ENCODE results near the gene NSF.
"Not testable (repeated sequence)": the region's sequence is repeated elsewhere in the genome, so short reads cannot be mapped to it uniquely, and the experiment has no call there.

Gene NSF

GRCh38 chr17:46756081-46756735 lies 165.7 kb downstream of the NSF start:
- ChIA-PET POLR2A (ENCODE audit: low non-redundant PET) (no interaction called here), CTCF (no interaction called here)
- H3K27ac ChIP-seq, result no peak overlapping the region
- TF ChIP-seq CTCF (conservative IDR thresholded peaks at IDR 0.05; ENCODE audit: low read depth), result no peak
- DNase-seq (ENCODE audit: low spot score), result no peak

GRCh38 chr17:46756861-46757260 lies 166.4 kb downstream of the NSF start:
- no peak for DNase-seq (ENCODE audit: low spot score)
- H3K27ac ChIP-seq, result no peak overlapping the region
- TF ChIP-seq CTCF (conservative IDR thresholded peaks at IDR 0.05; ENCODE audit: low read depth), result no peak
- POLR2A ChIA-PET (ENCODE audit: low non-redundant PET), result no interaction called here
- CTCF ChIA-PET, result no interaction called here

- DNase-seq (ENCODE audit: low spot score); CTCF ChIA-PET; H3K27ac ChIP-seq: not testable (repeated sequence)
- POLR2A ChIA-PET (ENCODE audit: low non-redundant PET), result interaction anchor here (0.7 kb wide), 1 partner anchor 1151 kb away, joined by 3 read pairs; no protein-coding TSS in a partner anchor
Observed at GRCh38 chr17:46757588-46757987, 167.1 kb downstream of the NSF start.

GRCh38 chr17:46758614-46759013 lies 168.1 kb downstream of the NSF start:
- CTCF ChIA-PET, result no interaction called here
- H3K27ac ChIP-seq, result peak overlapping the region; percentile 51
- DNase-seq (ENCODE audit: low spot score), result no peak
- POLR2A ChIA-PET (ENCODE audit: low non-redundant PET), result no interaction called here
- TF ChIP-seq CTCF (conservative IDR thresholded peaks at IDR 0.05; ENCODE audit: low read depth), result no peak

GRCh38 chr17:46759141-46759540 lies 168.7 kb downstream of the NSF start:
- peak overlapping the region; percentile 51 for H3K27ac ChIP-seq
- POLR2A ChIA-PET (ENCODE audit: low non-redundant PET), result no interaction called here
- DNase-seq (ENCODE audit: low spot score), result no peak
- CTCF ChIA-PET, result no interaction called here
- TF ChIP-seq CTCF (conservative IDR thresholded peaks at IDR 0.05; ENCODE audit: low read depth), result no peak

- CTCF ChIA-PET, result interaction anchor here (0.7 kb wide), 1 partner anchor 10 kb away, joined by 3 read pairs; no protein-coding TSS in a partner anchor
Observed at GRCh38 chr17:46763416-46763815, 172.9 kb downstream of the NSF start.

More at GRCh38 chr17:46763416-46763815, 172.9 kb downstream of the NSF start:
- no peak for DNase-seq (ENCODE audit: low spot score)
- no peak for TF ChIP-seq CTCF (conservative IDR thresholded peaks at IDR 0.05; ENCODE audit: low read depth)
- POLR2A ChIA-PET (ENCODE audit: low non-redundant PET), result interaction anchor here (0.5 kb wide), 1 partner anchor 12 kb away, joined by 6 read pairs; no protein-coding TSS in a partner anchor
- no peak overlapping the region for H3K27ac ChIP-seq
